GM12878 (cell line): ENCODE data around the gene ODC1. TPM values are rescaled to one million over a fixed set of nuclear protein-coding genes. Genes with fewer than 3 reads are reported as not detected.

ENCODE experiments used
- ATAC-seq: fragments of 200-7000 bp; cut with Tn5 transposase; 3 replicates; pipeline ENCODE4 v1.9.1; 2020; ENCODE audit warnings: mild to moderate bottlenecking, moderate library complexity
- BruUV-seq: library from RNA; stranded (reverse); fragments of 400-500 nt; replicated peaks from 2 replicates; lab custom pipeline; 2021; lab: Mats Ljungman, UMichigan
- CTCF ChIA-PET: fragments of 300-600 bp; sonication (Branson Sonifier 250); formaldehyde crosslinking; extraction: SDS; loops from one replicate; lab custom pipeline; 2021; ENCODE audit warnings: inconsistent platforms; lab: Yijun Ruan, JAX
- POLR2A ChIA-PET: fragments of 350-600 bp; formaldehyde crosslinking; extraction: SDS; loops from one replicate; lab custom pipeline; 2021; ENCODE audit warnings: inconsistent platforms; lab: Charles Lee
- RAD21 ChIA-PET: fragments of 300-600 bp; sonication (Branson Sonifier 250); formaldehyde crosslinking; loops from one replicate; lab custom pipeline; 2023; ENCODE audit warnings: antibody characterized with exemption; ENCODE audit not compliant: unreplicated experiment; lab: Charles Lee
- SMC1A ChIA-PET: fragments of 300-600 bp; sonication (Branson Sonifier 250); formaldehyde crosslinking; loops from one replicate; lab custom pipeline; 2023; ENCODE audit not compliant: unreplicated experiment, uncharacterized antibody; lab: Charles Lee
- DNase-seq: peaks from one replicate; pipeline ENCODE4 v3.0.0-alpha.2; 2011; ENCODE audit warnings: low read depth, low spot score
- FAIRE-seq: peaks from 3 replicates; lab custom pipeline; 2011; peaks lifted over from hg19 to GRCh38; lab: Jason Lieb, UNC
- H2AFZ ChIP-seq: 2 replicates; pipeline ENCODE4 v1.6.0; 2011; ENCODE audit warnings: low read depth, low read length, control low read depth; ENCODE audit not compliant: control insufficient read depth
- H3K27ac ChIP-seq: 2 replicates; pipeline ENCODE4 v1.5.1; 2011; ENCODE audit warnings: control low read depth; ENCODE audit not compliant: control insufficient read depth, insufficient read depth
- H3K27me3 ChIP-seq, 2 experiments: replicated peaks in 1 of 2; 2 replicates each; pipeline versions ENCODE4 v1.6.0 to v1.6.1; 2011; ENCODE audit warnings: low read length in 1 of 2; ENCODE audit not compliant: control insufficient read depth in 2 of 2, insufficient read depth in 2 of 2
- H3K36me3 ChIP-seq, 2 experiments: 2 replicates each; pipeline ENCODE4 v1.5.1; 2011; ENCODE audit warnings: low read length in 1 of 2; ENCODE audit not compliant: control insufficient read depth in 2 of 2, insufficient read depth in 2 of 2
- H3K4me1 ChIP-seq: 2 replicates; pipeline ENCODE4 v1.6.1; 2011; ENCODE audit warnings: mild to moderate bottlenecking, low read length, moderate library complexity, mixed read lengths; ENCODE audit not compliant: control insufficient read depth, insufficient read depth
- H3K4me2 ChIP-seq: 2 replicates; pipeline ENCODE4 v1.6.0; 2011; ENCODE audit warnings: control low read depth; ENCODE audit not compliant: control insufficient read depth, insufficient read depth
- H3K4me3 ChIP-seq: fragments of 200-600 bp; sonication (generic); 2 replicates; pipeline ENCODE4 v1.5.1; 2016
- H3K79me2 ChIP-seq: 2 replicates; pipeline ENCODE4 v1.6.0; 2011; ENCODE audit warnings: low read length; ENCODE audit not compliant: control insufficient read depth, insufficient read depth
- H3K9ac ChIP-seq: 2 replicates; pipeline ENCODE4 v1.8.0; 2011; ENCODE audit warnings: low read length, control low read depth, mixed read lengths; ENCODE audit not compliant: control insufficient read depth, insufficient read depth
- H3K9me3 ChIP-seq: replicated peaks from 3 replicates; pipeline ENCODE4 v1.5.1; 2011; ENCODE audit warnings: mild to moderate bottlenecking, low read length; ENCODE audit not compliant: control insufficient read depth, insufficient read depth
- H4K20me1 ChIP-seq: 2 replicates; pipeline ENCODE4 v1.6.0; 2011; ENCODE audit not compliant: control insufficient read depth, insufficient read depth
- BCL11A ChIP-seq: IDR thresholded peaks from 2 replicates; pipeline ENCODE4 v1.6.1; 2011; ENCODE audit warnings: low read depth, low read length
- CUX1 ChIP-seq: IDR thresholded peaks from 2 replicates; pipeline ENCODE4 v1.6.1; 2012; ENCODE audit warnings: improper control_type of control experiment, low read depth, low read length; ENCODE audit not compliant: insufficient replicate concordance
- LARP7 ChIP-seq: fragments of 450-650 bp; IDR thresholded peaks from 2 replicates; pipeline ENCODE4 v1.6.1; 2017; ENCODE audit warnings: mild to moderate bottlenecking
- WGBS: methylation state at CpG from one replicate; pipeline ENCODE4 v1.1.6; 2016; ENCODE audit warnings: low lambda C conversion rate; ENCODE audit not compliant: insufficient replicate concordance, insufficient coverage; ENCODE audit errors: missing lambda C conversion rate; 5-methylcytosine and 5-hydroxymethylcytosine counted together
- in situ Hi-C: fragments of 300-500 bp; cut with MboI; formaldehyde crosslinking; loops from 9 replicates; pipeline ENCODE4 v1.14.3; 2018; ENCODE audit warnings: mixed read lengths
- intact Hi-C: fragments of 100-400 bp; cut with micrococcal nuclease; formaldehyde crosslinking; loops from one replicate; pipeline ENCODE4 v1.14.2; 2022; ENCODE audit not compliant: unreplicated experiment
- polyA plus RNA-seq, 11 experiments: library from polyadenylated mRNA; depleted of rRNA in 4 of 11; unstranded in 6 of 11; stranded (reverse) in 5 of 11; fragments of >200 nt; fragmentation: Nextera tagmentation in 4 of 11; fragmentation: Illumina TruSeq in 1 of 11; extraction: Ambion mirVana in 4 of 11; extraction: Trizol in 1 of 11; gene quantifications; 1 replicate in 1 of 11; 2 replicates in 10 of 11; pipeline versions ENCODE4 v1.2.1 to v1.2.3, GENCODE V29; 2011 to 2016; ENCODE audit warnings: inconsistent platforms in 2 of 11, missing spikeins in 2 of 11, low read depth in 1 of 11
- total RNA-seq, 4 experiments: library from RNA; depleted of rRNA in 3 of 4; stranded (reverse); fragments of >200 nt in 3 of 4; fragmentation: Illumina TruSeq in 1 of 4; extraction: Trizol in 1 of 4; gene quantifications; 2 replicates each; pipeline versions ENCODE4 v1.2.1 to v1.2.3, GENCODE V29; 2013 to 2021

The ODC1 gene
- total and polyA plus RNA-seq, 10 of the 15 experiments (the other 5 are each of a cell fraction or from before 2014, with no cell fraction given): 68.5 to 441 (median 340) TPM

GRCh38 chr2:10415640-10416039, 32.5 kb downstream of the ODC1 start:
- ATAC-seq: no peak
- Histone ChIP-seq H3K27me3 (no peaks in the 10 kb centered on the region), H4K20me1 (no peaks in the 10 kb centered on the region), H3K4me3 (no peak overlapping the region), H3K36me3 (no peaks in the 10 kb centered on the region)
- CTCF ChIA-PET: interaction anchor here (0.9 kb wide), 1 partner anchor 292 kb away, joined by 3 read pairs; no protein-coding TSS in a partner anchor
- 63% methylated on average over 12 of the region's 12 CpGs for WGBS
- in situ Hi-C loops (loop anchor here (5.0 kb wide), 1 partner anchor 283 kb away; no protein-coding TSS in a partner anchor), intact Hi-C loops (no loop called here)
- SMC1A ChIA-PET: interaction anchor here (2.4 kb wide), 1 partner anchor 7 kb away, joined by 12 read pairs; no protein-coding TSS in a partner anchor
- no peak for TF ChIP-seq BCL11A
- TF ChIP-seq LARP7: no peak
- TF ChIP-seq CUX1: no peak
- TF ChIP-seq, all 136 proteins: peak for 0
- DNase-seq (no peak), FAIRE-seq (no peak)
- no peaks in the 10 kb centered on the region for H3K79me2 ChIP-seq
- POLR2A ChIA-PET: interaction anchor here (1.2 kb wide), 1 partner anchor 82 kb away, joined by 3 read pairs; no protein-coding TSS in a partner anchor
- no peak overlapping the region for H3K4me2 ChIP-seq
- no peak overlapping the region for H3K9ac ChIP-seq
- no peak overlapping the region for H3K27ac ChIP-seq
- no peak overlapping the region for H2AFZ ChIP-seq
- no TSS peak for BruUV-seq
- RAD21 ChIA-PET: no interaction called here
- peaks cover 21% of the 10 kb centered on the region for H3K4me1 ChIP-seq
- peaks cover 3% of the 10 kb centered on the region; the same call in 2 of the 3 replicates for H3K9me3 ChIP-seq
